Ishikawa (cell line): ENCODE data around the gene ARHGEF26.

Experiments used
- CEBPB ChIP-seq: IDR thresholded peaks from 2 replicates; pipeline ENCODE4 v1.6.1; 2012
- EP300 ChIP-seq: IDR thresholded peaks from 2 replicates; pipeline ENCODE4 v1.6.1; 2012; ENCODE audit warnings: borderline replicate concordance
- FOXM1 ChIP-seq: IDR thresholded peaks from 2 replicates; pipeline ENCODE4 v1.6.1; 2012; ENCODE audit warnings: low read depth, borderline replicate concordance
- NFIC ChIP-seq: IDR thresholded peaks from 2 replicates; pipeline ENCODE4 v1.6.1; 2012
- RAD21 ChIP-seq: IDR thresholded peaks from 2 replicates; pipeline ENCODE4 v1.6.1; 2012; ENCODE audit warnings: low read depth
- TAF1 ChIP-seq: IDR thresholded peaks from 2 replicates; pipeline ENCODE4 v1.6.1; 2012; ENCODE audit warnings: low read depth, mild to moderate bottlenecking
- TCF12 ChIP-seq: IDR thresholded peaks from 2 replicates; pipeline ENCODE4 v1.6.1; 2012; ENCODE audit warnings: low read depth
- YY1 ChIP-seq: IDR thresholded peaks from 2 replicates; pipeline ENCODE4 v1.6.1; 2012; ENCODE audit warnings: low read depth
- ZBTB7A ChIP-seq: IDR thresholded peaks from 2 replicates; pipeline ENCODE4 v1.6.1; 2012; ENCODE audit warnings: low read depth
- TF ChIP-seq, protein P1 (sequence below): IDR thresholded peaks from 2 replicates; pipeline ENCODE4 v1.6.1; 2012; ENCODE audit warnings: low read depth, mild to moderate bottlenecking

DNA sequence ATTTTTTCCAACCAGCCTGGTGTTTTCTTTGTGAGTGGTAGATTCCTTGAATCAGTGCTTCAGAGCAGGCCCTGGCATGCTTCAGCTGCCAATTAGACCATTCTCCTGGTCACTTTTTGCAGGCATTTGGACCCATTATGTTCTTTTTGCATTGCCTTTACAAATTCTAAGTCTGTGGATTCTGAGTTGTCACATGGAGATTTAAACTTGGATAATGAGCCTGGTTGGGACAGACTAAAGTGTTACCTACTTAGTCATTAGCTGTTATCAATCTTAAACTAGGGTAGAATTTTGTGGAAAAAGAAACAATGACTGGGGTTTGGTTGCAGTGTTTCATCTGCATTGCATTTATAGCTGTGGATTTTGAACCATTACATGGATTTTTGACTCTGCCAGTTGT, 40.6 kb downstream of the ARHGEF26 start:
- TF ChIP-seq FOXM1 (no peak), YY1 (no peak), CEBPB (no peak), TAF1 (no peak), RAD21 (no peak), TCF12 (no peak), EP300 (no peak), NFIC (no peak), ZBTB7A (no peak)
- TF ChIP-seq, protein P1, sequence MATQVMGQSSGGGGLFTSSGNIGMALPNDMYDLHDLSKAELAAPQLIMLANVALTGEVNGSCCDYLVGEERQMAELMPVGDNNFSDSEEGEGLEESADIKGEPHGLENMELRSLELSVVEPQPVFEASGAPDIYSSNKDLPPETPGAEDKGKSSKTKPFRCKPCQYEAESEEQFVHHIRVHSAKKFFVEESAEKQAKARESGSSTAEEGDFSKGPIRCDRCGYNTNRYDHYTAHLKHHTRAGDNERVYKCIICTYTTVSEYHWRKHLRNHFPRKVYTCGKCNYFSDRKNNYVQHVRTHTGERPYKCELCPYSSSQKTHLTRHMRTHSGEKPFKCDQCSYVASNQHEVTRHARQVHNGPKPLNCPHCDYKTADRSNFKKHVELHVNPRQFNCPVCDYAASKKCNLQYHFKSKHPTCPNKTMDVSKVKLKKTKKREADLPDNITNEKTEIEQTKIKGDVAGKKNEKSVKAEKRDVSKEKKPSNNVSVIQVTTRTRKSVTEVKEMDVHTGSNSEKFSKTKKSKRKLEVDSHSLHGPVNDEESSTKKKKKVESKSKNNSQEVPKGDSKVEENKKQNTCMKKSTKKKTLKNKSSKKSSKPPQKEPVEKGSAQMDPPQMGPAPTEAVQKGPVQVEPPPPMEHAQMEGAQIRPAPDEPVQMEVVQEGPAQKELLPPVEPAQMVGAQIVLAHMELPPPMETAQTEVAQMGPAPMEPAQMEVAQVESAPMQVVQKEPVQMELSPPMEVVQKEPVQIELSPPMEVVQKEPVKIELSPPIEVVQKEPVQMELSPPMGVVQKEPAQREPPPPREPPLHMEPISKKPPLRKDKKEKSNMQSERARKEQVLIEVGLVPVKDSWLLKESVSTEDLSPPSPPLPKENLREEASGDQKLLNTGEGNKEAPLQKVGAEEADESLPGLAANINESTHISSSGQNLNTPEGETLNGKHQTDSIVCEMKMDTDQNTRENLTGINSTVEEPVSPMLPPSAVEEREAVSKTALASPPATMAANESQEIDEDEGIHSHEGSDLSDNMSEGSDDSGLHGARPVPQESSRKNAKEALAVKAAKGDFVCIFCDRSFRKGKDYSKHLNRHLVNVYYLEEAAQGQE, result no peak
